GM19397 (cell line): ENCODE measurements around the gene TXNRD2.

Source experiments
- ATAC-seq: cut with Tn5 transposase; IDR thresholded peaks from one replicate; pipeline ENCODE4 v1.9.1; 2021; ENCODE audit warnings: mild to moderate bottlenecking, moderate library complexity; ENCODE audit not compliant: unreplicated experiment

The TXNRD2 gene

DNA sequence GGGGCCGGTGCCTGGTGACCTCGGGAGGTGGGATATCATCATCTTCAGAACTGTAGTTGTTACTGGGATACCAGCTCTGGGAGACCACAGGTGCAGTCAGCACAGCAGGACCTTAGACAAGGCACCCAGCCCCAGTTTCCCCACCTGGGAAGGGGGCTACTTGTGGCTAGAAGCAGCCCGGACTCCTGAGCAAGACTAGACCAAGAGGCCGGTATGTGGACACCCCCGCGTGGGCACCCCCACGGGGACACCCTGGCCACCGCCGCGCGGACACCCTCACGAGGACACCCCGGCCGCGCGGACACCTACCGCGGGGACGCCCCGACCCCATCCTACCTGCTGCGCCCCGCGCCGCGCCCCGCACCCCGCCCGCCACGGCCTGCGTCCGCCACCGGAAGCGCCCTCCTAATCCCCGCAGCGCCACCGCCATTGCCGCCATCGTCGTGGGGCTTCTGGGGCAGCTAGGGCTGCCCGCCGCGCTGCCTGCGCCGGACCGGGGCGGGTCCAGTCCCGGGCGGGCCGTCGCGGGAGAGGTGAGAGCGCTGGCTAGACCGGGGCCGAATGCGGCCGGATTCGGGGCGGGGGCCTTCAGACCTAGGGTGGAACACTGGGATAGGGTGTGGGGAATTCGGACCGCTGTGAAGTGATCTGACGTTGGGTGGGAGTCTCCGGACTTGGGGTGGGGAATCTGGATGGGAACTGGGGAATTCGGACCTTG lies at the start of gene TXNRD2, which contains the start of gene COMT:
TXNRD2 (minus strand) TSS at position 454 of the 718 bp plus-strand sequence; CDS start at position 439, 15 bp downstream.
COMT (plus strand) TSS at position 408 of the 718 bp plus-strand sequence. CDS start 20,755 bp downstream, outside the sequence.
- ATAC-seq, result no peak

DNA sequence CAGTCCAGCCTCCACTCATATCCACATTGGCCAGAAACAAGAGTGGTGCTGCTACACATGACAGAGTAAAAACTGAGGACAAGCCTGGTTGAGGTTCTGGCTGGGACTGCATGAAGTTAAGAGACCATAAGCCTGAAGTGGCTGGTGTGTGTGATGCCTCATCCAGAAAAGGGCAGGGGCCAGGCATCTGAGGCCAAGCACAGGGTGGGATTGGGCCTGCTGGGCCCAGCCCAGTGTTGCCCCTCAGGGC lies 49.7 kb upstream of the TXNRD2 start:
- ATAC-seq, result no peak

GRCh38 chr22:19990609-19991394 lies 49.2 kb upstream of the TXNRD2 start:
- no peak for ATAC-seq

DNA sequence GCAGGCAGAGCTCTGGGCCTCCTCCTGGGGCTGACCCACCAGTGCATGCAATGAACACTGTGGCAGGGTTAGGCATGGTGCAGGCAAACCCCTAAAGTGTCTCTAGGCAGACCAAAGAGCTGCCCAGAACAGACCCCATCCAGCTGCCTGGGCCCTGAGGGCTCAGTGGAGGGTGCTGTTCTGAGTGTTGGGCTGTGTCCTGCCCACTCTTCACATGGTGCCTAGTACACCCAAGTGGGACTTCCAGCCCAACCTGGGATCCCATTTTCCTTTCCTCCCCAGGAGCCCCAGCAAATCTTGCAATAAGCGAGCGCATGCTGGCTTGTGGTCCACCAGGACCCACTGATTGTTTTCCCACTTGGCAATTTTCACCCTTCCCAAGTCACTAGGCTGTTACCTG lies 48.6 kb upstream of the TXNRD2 start:
- no peak for ATAC-seq

DNA sequence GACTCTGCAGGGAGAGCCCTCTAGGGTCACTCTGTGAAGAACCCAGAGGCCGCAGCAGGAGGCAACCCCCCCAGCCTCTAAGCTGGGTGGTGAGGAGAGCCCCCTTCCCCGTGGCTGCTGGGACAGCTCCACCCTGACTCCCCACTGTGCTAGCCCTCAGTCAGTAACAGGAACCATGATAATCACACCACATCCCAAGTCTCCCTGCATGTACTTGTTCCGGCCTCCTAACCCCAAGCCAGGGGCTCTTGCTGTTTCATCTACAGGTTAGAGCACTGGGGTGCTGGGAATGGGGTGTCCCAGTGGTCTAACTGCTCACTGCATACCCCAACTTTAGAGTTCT lies 48.1 kb upstream of the TXNRD2 start:
- ATAC-seq, result no peak

DNA sequence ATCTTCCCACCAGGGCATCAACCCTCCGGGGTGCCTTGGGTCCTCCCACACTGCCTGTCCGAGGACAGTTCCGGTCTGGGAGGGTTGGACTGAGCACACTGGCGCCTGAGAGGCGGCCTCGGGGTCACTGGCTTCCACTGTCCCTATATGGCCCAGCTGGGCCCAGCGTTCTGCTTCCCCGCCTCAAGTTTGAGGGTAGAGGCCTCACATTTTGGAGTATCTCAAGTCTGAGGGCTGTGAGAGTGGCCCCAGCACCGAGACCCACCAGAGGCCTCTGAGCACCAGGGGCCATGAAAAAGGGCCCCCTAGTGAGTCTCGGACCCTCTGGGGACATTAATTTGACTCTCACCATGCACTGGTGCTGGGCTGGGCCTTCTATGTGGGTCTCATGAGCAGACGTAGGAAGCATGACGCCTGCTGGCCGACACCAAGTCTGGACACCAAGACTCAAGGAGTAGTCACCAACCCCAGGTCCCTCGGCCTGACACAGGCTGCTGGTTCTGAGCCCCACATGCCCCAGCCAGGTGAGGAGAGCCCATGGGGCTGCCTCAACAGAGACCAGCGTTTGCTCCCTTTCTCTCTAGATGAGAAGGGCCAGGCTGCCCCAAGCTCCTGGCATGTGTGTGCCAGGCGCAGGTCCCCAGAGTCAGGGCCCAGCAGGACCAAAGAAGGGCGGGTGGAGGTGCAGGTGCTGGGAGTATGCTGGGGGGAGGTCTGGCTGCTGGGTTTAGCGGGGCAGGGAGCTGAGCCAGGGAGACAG lies 47.5 kb upstream of the TXNRD2 start:
- no peak for ATAC-seq

- no peak for ATAC-seq
These were observed 46.8 kb upstream of the TXNRD2 start for GRCh38 chr22:19988331-19988808.

DNA sequence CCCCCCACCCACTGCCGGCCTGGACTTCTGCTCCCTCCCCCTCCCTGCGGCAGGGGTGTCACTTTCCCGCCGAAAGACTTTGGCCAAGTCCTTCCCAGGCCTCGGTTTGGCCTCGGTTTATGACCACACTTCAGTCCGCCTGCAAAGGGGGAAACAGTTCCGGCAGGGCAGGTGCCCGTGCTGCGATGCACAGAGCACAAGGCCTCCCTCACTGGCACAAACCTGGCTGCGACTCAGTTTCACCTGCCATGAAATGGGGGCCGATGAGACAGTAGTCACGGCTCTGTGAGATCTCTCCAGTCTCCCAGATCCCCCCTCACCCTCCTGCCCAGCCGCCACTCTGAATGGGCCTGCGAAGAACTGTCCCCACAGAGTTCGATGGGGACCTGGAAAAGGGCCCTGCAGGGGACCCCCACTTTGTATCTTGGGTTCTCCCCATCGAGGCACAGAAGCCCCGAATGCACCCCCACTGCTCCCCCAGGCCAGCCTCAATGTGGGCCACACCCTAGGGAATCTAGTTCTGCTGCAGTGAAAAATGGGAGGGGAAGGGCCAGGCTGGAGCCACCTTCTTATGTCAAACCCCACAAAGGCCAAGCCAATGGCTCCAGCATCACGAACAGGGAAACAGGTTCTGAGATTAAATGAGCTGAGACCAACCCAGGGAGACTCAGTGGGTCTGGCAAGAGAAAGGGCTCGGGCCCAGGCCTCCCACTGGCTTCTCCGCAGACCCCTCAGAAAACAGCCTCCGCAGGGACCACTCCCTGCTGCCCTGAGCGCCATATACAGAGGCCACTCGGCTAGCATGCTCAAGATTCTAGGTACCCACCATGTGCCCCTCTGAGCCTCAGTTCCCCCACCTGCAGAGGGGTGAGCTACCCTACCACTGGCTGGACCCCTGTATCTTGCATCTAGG lies 46.0 kb upstream of the TXNRD2 start:
- ATAC-seq, result no peak

- no peak for ATAC-seq
These were observed 45.1 kb upstream of the TXNRD2 start for GRCh38 chr22:19986410-19987341.

DNA sequence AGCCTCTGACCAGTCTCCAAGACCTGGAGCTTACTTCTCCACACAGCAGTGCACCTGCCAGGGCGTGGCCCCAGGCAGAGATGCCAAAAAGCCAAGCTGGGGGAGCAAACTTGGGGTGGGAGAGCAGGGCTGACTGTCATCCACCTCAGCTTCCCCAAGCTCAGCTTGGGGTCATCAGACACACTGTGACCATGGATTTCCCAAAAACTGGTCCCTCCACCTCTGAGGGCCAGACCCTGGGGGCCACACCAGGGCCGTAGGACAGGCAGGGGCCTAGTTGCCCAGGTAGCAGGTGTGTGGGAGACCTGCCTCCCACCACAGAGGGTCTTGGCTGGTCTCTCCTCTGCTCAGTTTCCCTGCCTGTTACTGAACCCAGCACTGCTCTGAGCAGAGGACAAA lies 44.4 kb upstream of the TXNRD2 start:
- ATAC-seq, result no peak

DNA sequence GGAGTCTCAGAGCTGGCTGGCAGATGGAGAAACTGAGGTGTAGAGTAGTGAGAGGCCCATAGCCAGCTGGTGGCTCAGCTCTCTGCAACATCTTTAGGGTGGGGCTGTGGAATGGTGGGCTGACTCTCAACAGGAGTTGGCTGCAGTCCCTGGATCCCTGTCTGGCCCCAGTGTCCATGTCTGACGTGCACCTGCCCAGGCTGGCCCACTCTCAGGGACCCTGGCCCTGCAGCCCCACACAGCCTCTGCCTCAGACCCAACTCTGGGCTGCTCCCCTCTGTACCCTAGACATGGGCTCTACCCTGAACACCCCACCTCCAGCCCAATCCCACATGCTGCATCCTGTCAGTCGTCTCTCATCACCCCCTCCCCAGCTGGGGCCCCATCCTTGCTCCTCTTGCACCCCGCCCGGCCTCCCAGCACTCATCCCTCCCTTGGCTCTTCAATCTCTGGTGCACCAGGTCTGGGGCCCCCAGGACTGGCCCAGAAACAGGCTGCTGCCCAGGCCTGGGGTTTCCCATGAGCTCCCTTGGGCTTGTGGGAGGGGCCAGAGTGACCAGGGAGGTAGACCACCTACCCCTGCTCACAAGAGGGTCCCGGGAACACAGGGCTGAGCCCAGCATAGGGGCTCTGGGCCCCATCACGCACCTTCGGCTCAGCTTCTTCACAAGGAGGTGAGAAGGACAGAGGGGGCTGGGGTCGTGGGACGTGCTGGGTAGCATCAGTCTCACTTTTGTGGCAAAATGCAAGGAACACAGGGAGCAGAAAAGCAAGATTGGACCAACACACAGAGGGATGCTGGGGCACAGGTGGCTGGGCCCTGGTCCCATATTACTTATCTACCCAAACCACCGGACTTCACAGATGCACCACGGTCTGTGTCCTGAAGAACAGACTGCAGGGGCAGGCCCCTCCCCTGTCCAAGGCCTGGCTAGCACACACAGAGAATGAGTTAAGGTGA lies 43.5 kb upstream of the TXNRD2 start:
- no peak for ATAC-seq

DNA sequence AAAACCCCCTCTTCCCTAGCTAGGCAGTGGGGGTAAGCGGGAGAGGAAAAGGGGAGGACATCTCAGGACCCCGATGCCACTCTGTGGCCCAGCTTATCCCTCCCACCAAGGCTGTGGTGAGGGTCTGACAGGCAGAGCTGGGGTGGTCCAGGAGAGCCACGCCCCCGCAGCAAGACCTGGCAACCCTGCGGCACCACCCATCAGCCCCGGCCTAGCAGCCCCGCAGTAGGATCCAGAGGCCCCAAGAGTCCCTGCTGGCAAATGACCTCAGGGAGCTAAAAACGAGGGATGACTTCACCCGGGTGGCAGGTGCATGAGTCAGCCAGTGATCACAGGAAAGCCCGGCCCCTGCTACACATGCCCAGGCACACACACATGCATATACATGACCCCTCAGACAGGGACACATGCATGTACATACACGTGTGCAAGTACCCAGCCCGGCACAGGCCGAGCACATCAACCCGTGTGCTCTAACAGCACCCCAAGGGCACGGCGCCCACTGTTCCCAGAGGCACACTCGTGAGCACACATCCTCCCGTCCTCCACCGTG lies 42.7 kb upstream of the TXNRD2 start:
- no peak for ATAC-seq

GRCh38 chr22:19983741-19984140 lies 42.1 kb upstream of the TXNRD2 start:
- no peak for ATAC-seq

DNA sequence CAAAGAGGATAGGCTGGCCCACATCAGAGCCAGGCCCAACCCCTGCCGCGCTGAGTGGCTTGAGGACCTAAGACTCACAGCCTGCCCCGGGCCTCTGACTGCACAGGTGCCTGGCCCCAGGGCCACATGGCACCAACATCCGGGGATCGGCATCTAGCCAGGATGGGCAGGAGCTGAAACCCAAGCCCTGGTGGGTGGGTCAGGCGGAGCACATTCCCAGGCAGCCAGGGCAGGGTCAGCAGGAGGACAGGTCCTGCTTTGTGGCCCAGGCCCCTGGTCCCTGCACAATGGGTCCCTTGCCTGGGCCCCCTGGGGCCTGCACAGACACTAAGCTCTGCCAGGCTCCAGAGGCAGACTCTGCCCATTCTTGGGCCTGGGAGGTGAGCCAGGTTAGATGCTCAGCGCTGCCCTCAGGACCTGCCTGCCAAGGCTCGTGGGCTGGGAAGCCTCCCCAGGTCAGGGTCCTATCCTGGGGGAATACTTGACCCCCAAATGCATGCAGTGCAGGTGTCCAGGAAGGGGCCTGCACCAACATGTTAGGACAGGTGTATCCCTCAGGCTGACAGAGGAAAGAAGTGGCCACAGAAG lies 41.5 kb upstream of the TXNRD2 start:
- no peak for ATAC-seq

DNA sequence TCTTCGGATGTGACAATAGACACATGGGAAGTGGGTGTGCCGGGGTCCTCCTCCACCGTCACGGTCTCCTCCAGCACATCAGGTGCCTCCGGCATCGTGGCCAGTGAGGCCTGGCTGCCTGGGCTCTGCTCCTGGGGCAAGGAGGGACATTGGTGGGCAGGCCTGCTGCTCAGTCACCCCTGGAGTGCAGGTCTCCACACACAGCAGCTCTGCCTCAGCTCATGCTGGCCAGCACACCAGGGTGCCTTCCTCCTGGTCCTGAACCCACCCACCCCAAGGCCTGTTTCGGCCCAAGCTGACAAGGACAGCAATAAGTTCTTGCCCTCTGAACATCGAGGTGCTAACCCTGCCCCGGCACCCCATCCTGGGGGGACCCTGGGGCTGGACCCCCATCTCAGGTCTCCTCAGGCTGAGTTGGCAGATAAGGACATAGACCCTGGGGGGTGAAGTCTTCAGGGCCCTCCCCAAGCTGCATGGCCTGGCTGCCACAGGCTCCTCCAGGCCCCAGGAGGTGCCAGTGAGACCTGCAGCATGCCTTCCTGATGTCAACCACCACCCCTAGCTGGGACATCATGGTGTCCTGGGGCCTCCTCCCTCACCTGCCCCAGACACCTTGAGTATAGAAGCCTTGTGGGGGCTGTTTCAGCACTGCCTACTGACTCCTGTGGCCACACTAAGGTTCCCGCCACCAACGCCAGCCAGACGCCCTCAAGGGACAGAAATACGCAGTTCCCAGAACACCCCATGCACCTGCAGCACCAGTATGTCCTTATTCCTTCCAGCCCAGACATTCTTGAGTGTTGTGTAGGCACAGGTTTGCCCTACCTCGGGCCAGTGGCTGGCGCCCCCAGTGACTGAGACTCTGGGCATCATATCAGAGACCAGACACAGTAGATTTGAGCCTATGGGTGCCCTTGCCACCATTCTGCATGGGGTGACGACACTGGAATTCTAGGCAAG lies 40.6 kb upstream of the TXNRD2 start:
- no peak for ATAC-seq

DNA sequence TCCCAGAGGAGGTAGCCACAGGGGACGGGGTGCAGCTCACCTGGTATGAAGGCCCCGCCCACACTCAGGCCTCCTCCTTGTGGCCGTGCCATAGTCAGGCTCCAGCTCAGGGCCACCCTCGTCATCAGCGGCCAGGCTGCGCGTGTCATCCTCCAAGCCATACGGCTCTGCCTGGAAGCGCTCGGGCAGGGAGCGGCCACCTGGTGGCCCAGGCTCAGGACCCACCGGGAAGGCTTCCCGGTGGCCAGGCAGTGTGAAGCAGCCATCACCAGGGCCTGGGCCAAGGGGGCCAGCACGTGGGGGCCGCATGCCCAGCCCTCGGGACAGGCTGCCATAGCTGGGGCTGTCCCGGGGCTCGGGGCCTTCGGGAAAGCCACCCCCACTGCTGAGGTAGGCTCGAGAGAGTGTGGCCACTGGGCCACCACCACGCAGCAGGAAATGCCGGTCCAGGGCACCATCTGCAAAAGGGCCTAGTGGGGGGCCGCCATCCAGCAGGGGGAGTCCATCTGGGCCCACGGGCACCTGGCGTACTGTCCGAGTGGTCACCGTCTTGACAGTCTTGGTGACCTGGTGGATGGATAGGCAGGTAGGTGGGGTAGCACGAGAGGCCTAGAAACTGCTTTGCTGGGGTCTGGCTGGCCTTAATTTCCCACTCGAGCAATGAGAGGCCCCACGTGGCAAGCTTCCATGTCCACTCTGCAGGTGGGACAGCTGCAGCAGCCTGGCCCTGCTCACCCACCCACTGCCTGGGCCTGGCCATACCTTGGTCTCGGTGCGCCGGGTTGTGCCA lies 39.7 kb upstream of the TXNRD2 start:
- no peak for ATAC-seq
